ENCODE results near the gene NOTCH1.
A peak's percentile ranks its signal among the peaks of the same experiment; 100 is the strongest.

The NOTCH1 gene

GRCh38 chr9:136482046-136482792 is 63.6 kb downstream of the NOTCH1 start:
- peak; percentile 23 for DNase-seq

GRCh38 chr9:136481558-136481957 is 64.3 kb downstream of the NOTCH1 start:
- no peak for DNase-seq

- DNase-seq: no peak
These were observed 69.3 kb downstream of the NOTCH1 start for GRCh38 chr9:136476369-136477150.

DNA sequence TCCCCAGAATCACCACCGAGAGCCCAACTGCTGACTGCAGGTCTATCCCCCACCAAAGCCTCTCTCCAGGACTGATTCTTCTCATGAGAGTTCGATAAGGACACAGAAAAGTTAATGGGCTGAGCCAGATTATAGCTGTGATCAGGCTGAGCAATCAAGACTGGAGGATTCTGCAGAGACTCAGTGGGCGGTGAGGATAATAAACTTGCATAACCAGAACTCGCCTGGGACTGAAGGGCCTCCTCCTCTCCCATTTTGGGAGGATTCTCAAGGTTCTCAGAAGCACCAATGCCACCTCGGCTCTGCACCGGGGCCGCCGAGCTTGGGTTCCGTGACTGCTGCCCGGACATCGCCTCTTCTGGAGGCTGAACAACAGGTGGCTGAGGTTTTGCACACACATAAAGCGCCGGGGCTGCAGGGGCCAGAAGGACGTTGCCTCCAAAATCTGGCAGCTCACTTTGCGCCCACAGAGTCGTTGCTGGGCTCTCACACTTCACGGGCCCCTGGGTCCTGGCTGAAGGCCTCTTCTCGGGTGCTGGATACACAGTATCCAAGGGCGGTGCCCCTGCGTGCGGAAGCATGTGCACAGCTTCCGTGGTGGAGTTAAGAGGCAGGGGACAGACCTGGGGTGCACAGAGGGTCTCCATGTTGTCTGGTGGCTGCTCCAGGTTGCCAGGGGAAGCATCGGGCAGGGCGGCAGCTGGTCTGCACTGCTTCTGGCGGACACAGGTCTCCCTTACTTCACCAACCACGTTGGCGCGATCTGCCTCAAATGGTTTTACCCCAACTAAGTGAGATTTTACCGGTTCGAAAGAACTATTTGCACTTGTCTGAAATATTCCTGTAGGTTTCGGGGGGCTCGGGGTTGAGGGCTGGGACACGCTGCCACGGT is 70.6 kb downstream of the NOTCH1 start:
- DNase-seq: no peak

DNA sequence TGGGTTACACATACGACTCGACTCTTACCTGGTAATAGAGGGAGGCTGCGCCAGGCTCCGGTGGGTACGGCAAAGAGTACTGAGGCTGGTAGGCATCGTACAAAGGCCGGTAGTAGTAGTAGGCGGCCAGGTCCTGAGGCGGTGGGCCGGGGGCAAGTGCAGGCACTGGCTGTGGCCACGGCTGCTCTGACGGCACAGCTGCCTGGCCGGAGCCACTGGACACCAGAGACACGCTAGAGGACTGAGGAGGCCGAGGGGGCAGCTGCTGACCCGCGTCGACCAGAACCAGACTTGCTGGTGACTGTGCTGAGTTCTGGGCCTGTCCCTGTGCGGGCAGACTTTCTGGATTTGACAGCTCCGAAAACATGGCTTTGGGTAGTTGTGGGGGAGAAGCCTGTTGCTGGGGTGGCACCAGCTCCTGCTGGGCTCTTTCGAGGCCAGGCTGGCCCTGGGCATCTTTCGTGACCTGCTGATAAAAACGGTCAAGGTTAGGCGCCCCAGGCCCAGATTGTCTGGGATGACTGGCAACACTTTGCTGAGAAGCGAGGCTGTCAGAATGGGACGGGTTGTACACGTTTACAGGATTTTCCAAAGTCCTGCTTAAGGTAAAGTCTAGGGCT is 71.7 kb downstream of the NOTCH1 start:
- DNase-seq: no peak

- DNase-seq: no peak
These were observed 72.5 kb downstream of the NOTCH1 start for GRCh38 chr9:136473354-136473721.

DNA sequence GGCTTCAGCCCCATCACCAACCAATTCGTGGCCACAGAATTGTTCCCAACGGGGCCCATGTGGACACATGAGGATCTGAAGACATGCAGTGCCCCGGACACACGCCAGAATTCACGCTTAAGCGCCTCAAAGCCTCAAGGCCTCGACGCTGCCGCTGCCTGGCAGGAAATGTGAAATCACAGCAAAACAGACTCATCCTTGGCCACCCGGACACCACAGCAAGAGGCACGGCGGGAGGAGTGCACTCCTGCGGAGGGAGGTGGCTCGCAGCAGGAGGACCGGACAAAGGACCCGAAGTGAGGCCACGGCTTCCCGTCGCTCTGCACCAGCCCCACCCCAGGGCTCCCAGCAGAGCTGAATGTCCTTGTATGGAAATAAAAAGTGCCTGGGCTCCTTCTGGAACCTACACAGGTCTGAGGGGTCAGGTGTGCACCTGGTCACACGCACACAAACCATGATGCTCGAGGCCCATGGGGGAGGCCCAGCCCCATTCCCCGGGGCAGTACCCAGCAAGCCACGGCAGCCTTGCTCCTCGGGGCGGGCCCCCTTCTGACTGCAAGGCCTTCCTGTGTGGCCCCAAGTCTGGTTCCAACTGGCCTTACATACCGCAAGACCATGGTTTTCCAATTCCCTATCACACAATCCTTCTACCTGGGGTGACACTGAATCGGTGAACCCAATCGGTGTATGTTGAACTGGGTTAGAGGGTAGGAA is 73.1 kb downstream of the NOTCH1 start:
- DNase-seq: no peak

- DNase-seq: no peak
These were observed 73.9 kb downstream of the NOTCH1 start for GRCh38 chr9:136471802-136472487.

- no peak for DNase-seq
These were observed 74.9 kb downstream of the NOTCH1 start for GRCh38 chr9:136470792-136471469.

DNA sequence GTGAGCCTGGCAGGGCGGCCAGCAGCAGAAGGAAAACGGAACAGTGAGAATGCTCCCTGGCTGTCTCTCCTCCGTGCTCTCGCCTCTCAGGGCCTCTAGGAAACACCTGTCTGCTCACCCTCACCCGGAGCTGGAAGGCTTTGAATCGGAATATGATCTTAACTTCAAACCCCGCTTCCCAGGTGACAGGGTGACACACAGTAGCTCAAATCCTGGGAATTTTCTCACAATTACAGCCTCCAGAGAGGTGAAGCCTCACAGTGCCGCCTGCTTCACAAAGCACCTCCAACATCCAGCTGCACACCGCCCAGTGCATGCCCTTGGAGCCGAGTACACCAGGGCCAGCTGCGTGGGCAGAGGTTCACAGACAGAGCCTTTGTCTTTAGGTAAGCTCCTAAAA is 75.5 kb downstream of the NOTCH1 start:
- no peak for DNase-seq

GRCh38 chr9:136467766-136468165 is 78.1 kb downstream of the NOTCH1 start:
- DNase-seq: no peak

DNA sequence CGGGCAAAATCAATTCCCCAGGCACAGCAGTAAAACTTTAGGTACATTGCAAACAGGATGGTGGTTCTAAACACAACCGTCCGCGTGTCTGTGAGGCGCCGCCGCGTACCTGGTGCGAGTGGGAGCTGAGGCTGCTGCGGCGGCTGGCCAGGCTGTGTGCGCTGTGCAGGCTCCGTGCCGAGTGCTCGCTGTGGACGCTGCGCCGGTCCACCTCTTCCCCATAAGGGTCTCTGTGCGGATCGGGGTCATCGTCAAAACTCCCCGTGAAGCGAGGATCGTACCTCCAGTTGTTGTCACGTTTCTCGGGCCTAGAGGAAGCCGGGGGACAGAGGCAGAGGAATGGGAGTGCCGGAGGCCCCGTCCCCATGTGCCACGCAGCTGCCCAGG is 79.7 kb downstream of the NOTCH1 start:
- DNase-seq: no peak

DNA sequence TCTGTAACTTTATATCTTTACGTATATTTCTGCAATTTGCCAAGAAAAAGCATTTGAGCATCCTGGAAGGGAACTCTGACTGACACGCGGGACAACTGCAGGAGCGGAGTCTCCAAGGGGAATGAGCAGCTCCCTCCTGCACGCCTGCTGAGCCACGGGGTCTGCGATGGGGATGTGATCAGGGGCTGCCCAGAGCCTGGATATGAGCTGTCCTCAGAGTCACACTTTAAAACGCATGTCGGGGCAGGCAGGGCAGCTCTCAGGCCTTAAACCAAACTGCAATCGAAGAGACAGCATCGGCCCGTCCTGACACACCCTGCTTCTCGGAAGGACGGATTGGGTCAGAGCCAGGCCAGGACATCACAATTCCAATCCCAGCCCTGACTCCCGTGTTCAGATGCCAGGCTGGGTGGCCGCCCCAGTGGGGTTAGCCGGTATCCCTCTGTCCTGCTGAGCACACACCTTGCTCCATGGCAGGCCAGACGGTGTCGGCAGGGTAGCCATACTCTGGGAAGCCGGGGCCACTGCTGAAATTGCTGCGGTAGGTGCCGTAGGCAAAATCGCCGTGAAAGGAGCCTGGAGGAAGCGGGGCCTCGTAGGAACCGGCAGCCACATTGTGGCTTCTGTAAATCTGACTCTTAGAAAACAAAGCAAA is 80.2 kb downstream of the NOTCH1 start:
- no peak for DNase-seq

GRCh38 chr9:136464241-136464640 is 81.6 kb downstream of the NOTCH1 start:
- DNase-seq: no peak

DNA sequence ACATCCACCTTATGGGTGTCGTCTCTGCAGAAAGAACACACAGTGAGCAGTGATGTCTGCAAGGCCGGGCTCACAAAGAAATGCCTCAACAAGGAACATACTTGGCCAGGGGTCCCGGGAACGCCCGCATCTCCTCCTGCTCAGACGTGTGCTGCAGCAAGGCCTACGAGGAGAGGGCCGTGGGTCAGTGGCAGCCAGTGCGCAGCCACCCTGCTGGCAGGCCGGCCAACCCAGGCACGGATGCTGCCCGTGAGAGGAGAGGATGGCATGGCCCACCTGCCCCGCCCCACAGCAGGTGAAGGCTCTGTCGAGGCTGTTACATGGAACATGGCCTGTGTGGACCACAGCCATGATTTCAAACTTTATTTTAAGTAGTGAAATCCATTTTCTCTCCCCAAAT is 82.3 kb downstream of the NOTCH1 start:
- no peak for DNase-seq

- no peak for DNase-seq
These were observed 83.2 kb downstream of the NOTCH1 start for GRCh38 chr9:136462664-136463063.

DNA sequence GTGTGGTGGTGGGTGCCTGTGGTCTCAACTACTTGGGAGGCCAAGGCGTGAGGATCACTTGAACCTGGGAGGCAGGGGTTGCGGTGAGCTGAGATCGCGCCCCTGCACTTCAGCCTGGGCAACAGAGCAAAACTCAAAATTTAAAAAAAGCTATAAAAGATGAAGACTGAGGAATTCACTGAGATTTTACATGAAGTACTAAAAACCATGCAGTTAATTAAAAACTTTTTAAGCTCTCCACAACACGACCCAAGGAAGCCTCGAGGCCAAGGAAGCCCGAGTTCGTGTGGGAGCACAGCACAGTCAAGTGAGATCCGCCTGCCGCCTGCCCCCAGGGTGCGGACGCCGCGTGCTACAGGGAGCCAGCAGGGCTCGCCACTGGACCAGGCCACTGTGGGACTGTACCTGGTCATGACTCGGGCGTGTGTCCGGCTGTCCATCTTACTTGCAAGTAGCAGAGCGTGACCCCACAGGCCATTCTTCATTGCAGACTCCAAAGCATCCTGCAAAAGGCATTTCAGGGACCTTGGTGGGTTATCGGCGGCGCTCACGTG is 85.0 kb downstream of the NOTCH1 start:
- DNase-seq: no peak

DNA sequence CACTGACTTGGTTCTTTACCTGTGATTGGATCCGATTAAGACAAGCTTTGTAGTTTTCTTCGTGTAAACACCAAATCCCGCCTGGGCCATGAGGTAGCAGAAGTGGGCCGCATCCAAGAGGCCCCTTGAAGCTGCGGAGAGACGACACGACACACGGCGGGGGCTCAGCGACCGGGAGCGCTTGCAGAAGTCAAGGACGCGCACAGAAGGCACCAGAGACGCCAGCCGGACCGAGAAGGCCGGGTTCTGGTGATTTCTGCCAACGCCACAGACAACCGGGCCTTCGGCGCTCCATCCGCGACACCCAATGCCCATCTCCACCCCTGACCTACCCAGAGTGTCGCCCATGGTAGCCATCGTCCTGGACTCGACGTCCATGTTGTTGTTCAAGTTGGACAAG is 86.4 kb downstream of the NOTCH1 start:
- no peak for DNase-seq

DNA sequence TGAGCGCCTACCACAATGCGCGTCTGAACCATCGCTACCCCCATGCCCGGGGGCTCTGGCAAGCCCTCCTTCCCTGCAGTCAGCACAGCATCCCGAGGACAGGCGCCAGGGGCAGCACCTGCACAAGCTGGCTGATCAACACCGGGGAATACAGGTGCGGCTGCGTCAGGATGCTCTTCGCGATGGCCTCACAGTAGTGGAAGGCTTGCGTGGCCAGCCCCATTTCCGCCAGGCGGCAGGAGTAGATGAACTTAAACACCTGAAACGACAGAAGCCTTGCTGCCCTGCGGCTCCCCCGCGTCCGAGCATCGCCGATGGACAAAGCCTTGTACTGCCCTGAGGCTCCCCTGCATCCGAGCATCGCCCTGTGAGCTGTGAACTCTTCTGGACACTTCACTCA is 88.5 kb downstream of the NOTCH1 start:
- no peak for DNase-seq

DNA sequence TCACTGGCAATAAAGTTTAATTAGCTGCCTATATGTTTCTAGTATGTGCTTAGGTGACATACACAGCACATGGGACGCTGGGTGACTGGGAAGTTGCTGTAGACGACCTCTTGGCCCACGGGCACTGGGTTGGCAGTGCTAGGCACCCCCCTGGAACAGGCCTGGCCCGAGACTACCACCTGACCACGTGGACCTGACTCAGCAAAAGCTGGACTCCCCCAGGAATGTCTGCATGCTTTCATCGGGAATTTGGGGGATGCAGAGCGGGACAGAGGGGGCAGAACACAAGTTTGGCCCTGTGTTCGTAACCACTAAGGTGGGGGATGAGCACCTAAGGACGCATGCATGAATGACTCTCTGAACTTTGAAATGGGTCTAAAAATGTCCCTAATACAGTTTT is 89.6 kb downstream of the NOTCH1 start:
- DNase-seq: no peak

All from fibroblast of skin of right biceps (primary cell).